SK-N-SH (cell line): ENCODE results near the gene NTM. TPM values are rescaled to one million over a fixed set of nuclear protein-coding genes. Genes with fewer than 3 reads are reported as not detected.

Experiments used
- CTCF ChIA-PET: fragments of 300-600, 350-600 bp; formaldehyde crosslinking; extraction: SDS; loops from one replicate; lab custom pipeline; 2021; lab: Yijun Ruan, JAX
- POLR2A ChIA-PET: fragments of 350-600 bp; sonication (Branson Sonifier 250); formaldehyde crosslinking; extraction: SDS; loops from one replicate; lab custom pipeline; 2020; ENCODE audit warnings: antibody characterized with exemption, inconsistent platforms; lab: Yijun Ruan, JAX
- DNase-seq: peaks from one replicate; pipeline ENCODE4 v3.0.0; 2012
- H2AFZ ChIP-seq: fragments of 200-600 bp; sonication (generic); 2 replicates; pipeline ENCODE4 v1.8.1; 2016; ENCODE audit warnings: antibody characterized with exemption, mild to moderate bottlenecking, low read depth
- H3F3A ChIP-seq: fragments of 200-600 bp; sonication (generic); replicated peaks from 2 replicates; pipeline ENCODE3; 2016; ENCODE audit warnings: antibody characterized with exemption, mild to moderate bottlenecking; ENCODE audit not compliant: insufficient read depth
- H3K27ac ChIP-seq, 2 experiments: fragments of 200-500 bp in 1 of 2; fragments of 200-600 bp in 1 of 2; sonication (Bioruptor generic) in 1 of 2; sonication (generic), shearing (Covaris generic) in 1 of 2; 2 replicates each; pipeline versions ENCODE4 v1.5.1 to v1.6.1; 2014 to 2016; ENCODE audit warnings: low read depth in 2 of 2, inconsistent platforms in 1 of 2, low read length in 1 of 2, mild to moderate bottlenecking in 1 of 2, mixed read lengths in 1 of 2
- H3K27me3 ChIP-seq: fragments of 200-600 bp; sonication (generic), shearing (Covaris generic); 2 replicates; pipeline ENCODE4 v1.6.1; 2016; ENCODE audit warnings: mixed run types; ENCODE audit not compliant: insufficient read depth
- H3K36me3 ChIP-seq, 2 experiments: fragments of 200-500 bp in 1 of 2; fragments of 200-600 bp in 1 of 2; sonication (Bioruptor generic) in 1 of 2; sonication (generic) in 1 of 2; replicated peaks in 1 of 2; 2 replicates each; pipeline versions ENCODE3 to v1.5.1; 2014 to 2016; ENCODE audit warnings: low read length in 1 of 2, mild to moderate bottlenecking in 1 of 2; ENCODE audit not compliant: insufficient read depth in 2 of 2, control insufficient read depth in 1 of 2
- H3K4me1 ChIP-seq, 2 experiments: fragments of 200-500 bp in 1 of 2; fragments of 200-600 bp in 1 of 2; sonication (Bioruptor generic) in 1 of 2; sonication (generic), shearing (Covaris generic) in 1 of 2; 2 replicates each; pipeline versions ENCODE4 v1.5.1 to v1.6.1; 2014 to 2016; ENCODE audit warnings: low read depth in 1 of 2, low read length in 1 of 2, mixed run types in 1 of 2; ENCODE audit not compliant: insufficient read depth in 2 of 2, control insufficient read depth in 1 of 2
- H3K4me2 ChIP-seq: fragments of 200-600 bp; sonication (generic), shearing (Covaris generic); 2 replicates; pipeline ENCODE4 v1.6.1; 2017; ENCODE audit warnings: mixed run types
- H3K4me3 ChIP-seq, 2 experiments: fragments of 200-500 bp in 1 of 2; fragments of 200-600 bp in 1 of 2; sonication (Bioruptor generic) in 1 of 2; sonication (generic), shearing (Covaris generic) in 1 of 2; 2 replicates each; pipeline versions ENCODE4 v1.5.1 to v1.8.1; 2014 to 2016; ENCODE audit warnings: low read depth in 2 of 2, inconsistent platforms in 1 of 2, low read length in 1 of 2, mild to moderate bottlenecking in 1 of 2, mixed read lengths in 1 of 2, moderate library complexity in 1 of 2
- H3K79me2 ChIP-seq: fragments of 200-600 bp; sonication (generic); 2 replicates; pipeline ENCODE4 v1.8.1; 2017; ENCODE audit warnings: mild to moderate bottlenecking; ENCODE audit not compliant: insufficient read depth
- H3K9ac ChIP-seq: fragments of 200-600 bp; sonication (generic); 2 replicates; pipeline ENCODE4 v1.6.1; 2017; ENCODE audit warnings: mixed run types
- H3K9me2 ChIP-seq: fragments of 200-600 bp; sonication (generic); 2 replicates; pipeline ENCODE4 v1.6.1; 2017; ENCODE audit warnings: mixed run types
- H3K9me3 ChIP-seq: fragments of 200-600 bp; sonication (generic); 2 replicates; pipeline ENCODE4 v1.6.1; 2017; ENCODE audit warnings: mixed run types, mild to moderate bottlenecking, moderate library complexity
- H4K20me1 ChIP-seq: fragments of 200-600 bp; sonication (generic); 2 replicates; pipeline ENCODE4 v1.6.1; 2017; ENCODE audit warnings: mild to moderate bottlenecking, mixed run types; ENCODE audit not compliant: insufficient read depth
- CTCF ChIP-seq: fragments of 200-600 bp; sonication (generic); IDR thresholded peaks from 2 replicates; pipeline ENCODE4 v1.6.1; 2017; ENCODE audit warnings: antibody characterized with exemption, mild to moderate bottlenecking, moderate library complexity
- ELF1 ChIP-seq: IDR thresholded peaks from 2 replicates; pipeline ENCODE4 v1.4.0; 2012
- FOSL2 ChIP-seq: IDR thresholded peaks from 2 replicates; pipeline ENCODE4 v1.4.0; 2012; ENCODE audit warnings: low read depth, mild to moderate bottlenecking, moderate library complexity, borderline replicate concordance
- GATA2 ChIP-seq: sonication (generic); formaldehyde crosslinking; IDR thresholded peaks from 2 replicates; pipeline ENCODE4 v1.5.0; 2020; ENCODE audit warnings: mild to moderate bottlenecking, missing genetic modification reagents
- MXI1 ChIP-seq: IDR thresholded peaks from 2 replicates; pipeline ENCODE4 v1.6.1; 2012; ENCODE audit warnings: mild to moderate bottlenecking, low read depth, low read length, improper control_type of control experiment
- RAD21 ChIP-seq: IDR thresholded peaks from 2 replicates; pipeline ENCODE4 v1.6.1; 2012; ENCODE audit warnings: mild to moderate bottlenecking, low read length
- RFX5 ChIP-seq: IDR thresholded peaks from 2 replicates; pipeline ENCODE4 v1.6.1; 2012; ENCODE audit warnings: mild to moderate bottlenecking, improper control_type of control experiment, low read length
- SMC3 ChIP-seq: IDR thresholded peaks from 2 replicates; pipeline ENCODE4 v1.6.1; 2012; ENCODE audit warnings: low read depth, low read length, improper control_type of control experiment
- USF1 ChIP-seq: IDR thresholded peaks from 2 replicates; pipeline ENCODE4 v1.4.0; 2012; ENCODE audit warnings: low read depth, borderline replicate concordance
- WGBS: methylation state at CpG from one replicate; pipeline ENCODE4 v1.1.6; 2017; ENCODE audit warnings: low lambda C conversion rate; 5-methylcytosine and 5-hydroxymethylcytosine counted together
- polyA plus RNA-seq, 3 experiments: library from polyadenylated mRNA; depleted of rRNA; stranded (reverse); fragments of >200 nt; gene quantifications; 2 replicates each; pipeline ENCODE4 v1.2.3, GENCODE V29; 2012

The NTM gene
- polyA plus RNA-seq, 1 of the 3 experiments (the other 2 are of a cell fraction): 20.0 TPM

- POLR2A ChIA-PET: no interaction called here
- no peaks in the 10 kb centered on the region for H3K9me3 ChIP-seq
- H3K4me3 ChIP-seq: no peak overlapping the region
- no peaks in the 10 kb centered on the region for H3K36me3 ChIP-seq
- no peak overlapping the region for H3K4me2 ChIP-seq
- H3K27me3 ChIP-seq: no peaks in the 10 kb centered on the region
- H3K4me1 ChIP-seq: 0 out of 4 replicates have a peak, but pooled peaks cover 0 to 2% of the 10 kb centered on the region in 2 experiments
- no peaks in the 10 kb centered on the region for H4K20me1 ChIP-seq
- CTCF ChIA-PET: interaction anchor here (0.6 kb wide), 1 partner anchor 244 kb away, joined by 3 read pairs; no protein-coding TSS in a partner anchor
- H2AFZ ChIP-seq: no peak overlapping the region
- no peak for DNase-seq
- H3F3A ChIP-seq: no peaks in the 10 kb centered on the region
- H3K9ac ChIP-seq: no peak overlapping the region
- TF ChIP-seq RAD21 (0 out of 2 replicates have a peak, but pooled peaks have one; percentile 43), RFX5 (no peak), CTCF (peak; percentile 49), SMC3 (peak; percentile 38), USF1 (no peak), ELF1 (0 out of 2 replicates have a peak, but pooled peaks have one; percentile 12)
- no peaks in the 10 kb centered on the region for H3K79me2 ChIP-seq
- H3K9me2 ChIP-seq: no peaks in the 10 kb centered on the region
- WGBS: 93% methylated on average over 3 of the region's 3 CpGs
- no peak overlapping the region for H3K27ac ChIP-seq
Observed at GRCh38 chr11:132158091-132158490, 787.7 kb downstream of the NTM start.

GRCh38 chr11:132158696-132159095 is 788.3 kb downstream of the NTM start:
- H3K9me2 ChIP-seq: no peaks in the 10 kb centered on the region
- H3K36me3 ChIP-seq: no peaks in the 10 kb centered on the region
- no peaks in the 10 kb centered on the region for H3K9me3 ChIP-seq
- WGBS: 82% methylated on average over 2 of the region's 2 CpGs
- H3F3A ChIP-seq: no peaks in the 10 kb centered on the region
- no peaks in the 10 kb centered on the region for H3K27me3 ChIP-seq
- H3K9ac ChIP-seq: no peak overlapping the region
- H2AFZ ChIP-seq: no peak overlapping the region
- no peaks in the 10 kb centered on the region for H4K20me1 ChIP-seq
- H3K27ac ChIP-seq: no peak overlapping the region
- peak; percentile 47 for DNase-seq
- 0 out of 4 replicates have a peak, but pooled peaks cover 0 to 2% of the 10 kb centered on the region in 2 experiments for H3K4me1 ChIP-seq
- H3K4me2 ChIP-seq: no peak overlapping the region
- H3K79me2 ChIP-seq: no peaks in the 10 kb centered on the region
- TF ChIP-seq GATA2 (0 out of 2 replicates have a peak, but pooled peaks have one; percentile 9), FOSL2 (peak; percentile 39; the same call in 1 of the 2 replicates), MXI1 (no peak)
- CTCF ChIA-PET: interaction anchor here (0.6 kb wide), 1 partner anchor 244 kb away, joined by 3 read pairs; no protein-coding TSS in a partner anchor
- no peak overlapping the region for H3K4me3 ChIP-seq
- POLR2A ChIA-PET: no interaction called here
